ENCODE results near the gene WT1.

Gene WT1

GRCh38 chr11:32365192-32365591 is 70.1 kb downstream of the WT1 start:
- TF ChIP-seq OSR2 (tag by site-specific recombination; IDR thresholded peaks at IDR 0.05): no peak
- TF ChIP-seq ZNF112 (tag by site-specific recombination; IDR thresholded peaks at IDR 0.05): no peak
- no peak for TF ChIP-seq PRDM10 (tag by site-specific recombination; IDR thresholded peaks at IDR 0.05)
- no peak for TF ChIP-seq ZNF658 (tag by site-specific recombination; IDR thresholded peaks at IDR 0.05)
- no peak for TF ChIP-seq ZNF175 (tag by site-specific recombination; IDR thresholded peaks at IDR 0.05)
- TF ChIP-seq ZBTB6 (tag by site-specific recombination; IDR thresholded peaks at IDR 0.05): no peak
- TF ChIP-seq ZNF707 (tag by site-specific recombination; IDR thresholded peaks at IDR 0.05): no peak
- TF ChIP-seq ZNF140 (tag by site-specific recombination; IDR thresholded peaks at IDR 0.05): no peak
- TF ChIP-seq REPIN1 (tag by site-specific recombination; IDR thresholded peaks at IDR 0.05; ENCODE audit: low read depth): no peak
- no peak for TF ChIP-seq ZNF596 (tag by site-specific recombination; IDR thresholded peaks at IDR 0.05)
- no peak for TF ChIP-seq ZNF311 (tag by site-specific recombination; IDR thresholded peaks at IDR 0.05; ENCODE audit: borderline replicate concordance)
- no peak for TF ChIP-seq ZXDB (tag by site-specific recombination; IDR thresholded peaks at IDR 0.05)
- Histone ChIP-seq H3K27ac (ENCODE audit: extremely low read depth, low read depth, low read length) (no peak overlapping the region), H3K9me3 (ENCODE audit: control insufficient read depth, insufficient read depth, low read depth, low read length) (no peaks in the 10 kb centered on the region), H3K4me3 (ENCODE audit: low read depth, low read length) (no peak overlapping the region), H3K36me3 (ENCODE audit: control insufficient read depth in 2 of 2, insufficient read depth in 1 of 2, low read length in 2 of 2) (no peaks in the 10 kb centered on the region), H3K4me1 (ENCODE audit: control insufficient read depth, insufficient read depth, low read length) (no peaks in the 10 kb centered on the region)
- ChIA-PET POLR2A (no interaction called here), CTCF (interaction anchor here (0.5 to 0.6 kb wide), 2 partner anchors 525 to 1353 kb away, joined by 3 read pairs; no protein-coding TSS in a partner anchor)

- POLR2A ChIA-PET: no interaction called here
- no peaks in the 10 kb centered on the region for H3K36me3 ChIP-seq (ENCODE audit: control insufficient read depth in 2 of 2, insufficient read depth in 1 of 2, low read length in 2 of 2)
- no peak overlapping the region for H3K4me3 ChIP-seq (ENCODE audit: low read depth, low read length)
- no peak for TF ChIP-seq ZNF514 (tag by site-specific recombination; IDR thresholded peaks at IDR 0.05)
- no peak for TF ChIP-seq ZNF114 (tag by site-specific recombination; IDR thresholded peaks at IDR 0.05)
- no peak for TF ChIP-seq BCL6B (tag by site-specific recombination; IDR thresholded peaks at IDR 0.05)
- no peak for TF ChIP-seq GLI4 (tag by site-specific recombination; IDR thresholded peaks at IDR 0.05)
- no peak for TF ChIP-seq ZNF391 (tag by site-specific recombination; IDR thresholded peaks at IDR 0.05; ENCODE audit: borderline replicate concordance, low read depth)
- no peak for TF ChIP-seq ZNF48 (tag by site-specific recombination; IDR thresholded peaks at IDR 0.05)
- TF ChIP-seq ZNF692 (tag by site-specific recombination; IDR thresholded peaks at IDR 0.05): no peak
- TF ChIP-seq MEIS1 (CRISPR knock-in tag; IDR thresholded peaks at IDR 0.05; ENCODE audit: borderline replicate concordance): no peak
- no peak for TF ChIP-seq ZNF747 (tag by site-specific recombination; IDR thresholded peaks at IDR 0.05)
- TF ChIP-seq ZFP37 (tag by site-specific recombination; IDR thresholded peaks at IDR 0.05): no peak
- no peak for TF ChIP-seq ZNF768 (tag by site-specific recombination; IDR thresholded peaks at IDR 0.05)
- no peak; the same call in 1 of the 2 replicates for TF ChIP-seq ZNF610 (tag by site-specific recombination; IDR thresholded peaks at IDR 0.05; ENCODE audit: borderline replicate concordance)
- no peaks in the 10 kb centered on the region for H3K4me1 ChIP-seq (ENCODE audit: control insufficient read depth, insufficient read depth, low read length)
- H3K9me3 ChIP-seq (ENCODE audit: control insufficient read depth, insufficient read depth, low read depth, low read length): no peaks in the 10 kb centered on the region
- CTCF ChIA-PET: interaction anchor here (0.7 to 0.9 kb wide), 2 partner anchors 28 to 35 kb away, joined by 3 read pairs; no protein-coding TSS in a partner anchor
- no peak overlapping the region for H3K27ac ChIP-seq (ENCODE audit: extremely low read depth, low read depth, low read length)
These were observed 76.6 kb downstream of the WT1 start for GRCh38 chr11:32358729-32359128.

All from HEK293 (cell line).